ENCODE data around the gene LIPH. TPM values are rescaled to one million over a fixed set of nuclear protein-coding genes. Genes with fewer than 3 reads are reported as not detected.

The LIPH gene
- total and polyA plus RNA-seq, 2 of the 8 experiments (the other 6 are each of a cell fraction or from before 2014, with no cell fraction given) = 0.08 TPM; not detected in 1

- no peaks in the 10 kb centered on the region for H3K27me3 ChIP-seq (replicated peaks in 1 of 4; ENCODE audit: control insufficient read depth in 3 of 4, extremely low read depth in 1 of 4, insufficient read depth in 3 of 4, low read length in 3 of 4)
- H4K5ac ChIP-seq (ENCODE audit: insufficient read length, low read depth, low read length) = no peak overlapping the region
- H3K4ac ChIP-seq (replicated peaks; ENCODE audit: insufficient read length, low read depth, low read length) = no peak overlapping the region
- H3K56ac ChIP-seq (replicated peaks; ENCODE audit: insufficient read length, low read depth, low read length) = no peak overlapping the region
- H2BK120ac ChIP-seq (replicated peaks; ENCODE audit: low read depth, low read length) = no peak overlapping the region
- H2BK12ac ChIP-seq (ENCODE audit: low read depth, low read length) = no peak overlapping the region
- no peak overlapping the region for H2BK5ac ChIP-seq (ENCODE audit: low read depth, low read length)
- no peak overlapping the region for H2BK15ac ChIP-seq (ENCODE audit: low read length)
- H3K4me1 ChIP-seq (replicated peaks in 1 of 4; ENCODE audit: control insufficient read depth in 3 of 4, insufficient read depth in 4 of 4, low read length in 3 of 4) = no peaks in the 10 kb centered on the region
- POLR2A ChIA-PET (ENCODE audit: partially characterized antibody) = interaction anchor here (0.5 kb wide), 1 partner anchor 83 kb away, joined by 3 read pairs; no protein-coding TSS in a partner anchor
- no peaks in the 10 kb centered on the region for H3K36me3 ChIP-seq (ENCODE audit: control insufficient read depth in 2 of 4, insufficient read depth in 4 of 4, low read length in 3 of 4)
- FAIRE-seq (no peak), DNase-seq (ENCODE audit: low read depth in 1 of 2, low spot score in 2 of 2) (no peak)
- no peak overlapping the region for H4K8ac ChIP-seq (ENCODE audit: extremely low read depth, insufficient read depth, low read length)
- no peak overlapping the region for H3K9ac ChIP-seq (replicated peaks in 1 of 4; ENCODE audit: extremely low read depth in 1 of 4, low read depth in 3 of 4, low read length in 3 of 4)
- TF ChIP-seq SP4 (IDR thresholded peaks at IDR 0.05; ENCODE audit: low read length) (no peak), GABPA (IDR thresholded peaks at IDR 0.05; ENCODE audit: borderline replicate concordance, insufficient read depth, low read length) (no peak), CTBP2 (IDR thresholded peaks at IDR 0.05; ENCODE audit: borderline replicate concordance, insufficient read depth, insufficient read length, low read length) (no peak), CREB1 (IDR thresholded peaks at IDR 0.05) (no peak), EZH2 (IDR thresholded peaks at IDR 0.05; ENCODE audit: low read depth, low read length, severe bottlenecking) (no peak), CHD2 (IDR thresholded peaks at IDR 0.05; ENCODE audit: low read length) (no peak), NANOG (IDR thresholded peaks at IDR 0.05; ENCODE audit: insufficient read depth, low read depth, low read length, poor library complexity, severe bottlenecking) (no peak), KDM1A (IDR thresholded peaks at IDR 0.05; ENCODE audit: borderline replicate concordance, low read length) (no peak), BRCA1 (IDR thresholded peaks at IDR 0.05; ENCODE audit: low read depth, low read length) (no peak), JUN (IDR thresholded peaks at IDR 0.05; ENCODE audit: low read depth, low read length) (no peak), FOSL1 (IDR thresholded peaks at IDR 0.05; ENCODE audit: insufficient read depth, low read depth, low read length) (no peak)
- H2AK5ac ChIP-seq (ENCODE audit: low read depth, low read length) = no peak overlapping the region
- H3K23ac ChIP-seq (ENCODE audit: insufficient read length) = no peak overlapping the region
- no peaks in the 10 kb centered on the region for H3K79me2 ChIP-seq (ENCODE audit: control insufficient read depth in 1 of 2, insufficient read depth in 2 of 2, low read length in 2 of 2)
- H4K20me1 ChIP-seq (replicated peaks in 1 of 2; ENCODE audit: control insufficient read depth in 1 of 2, insufficient read depth in 2 of 2, low read length in 2 of 2) = no peaks in the 10 kb centered on the region
- 68% methylated on average over 5 of the region's 5 CpGs; no CpG with 5 or more reads in 1 of the 2 experiments for WGBS, 2 experiments (ENCODE audit: extremely low coverage in 1 of 2, insufficient coverage in 1 of 2, insufficient read length in 1 of 2, insufficient replicate concordance in 2 of 2, low coverage in 1 of 2, low lambda C conversion rate in 2 of 2, missing lambda C conversion rate in 1 of 2)
- H3K4me3 ChIP-seq (ENCODE audit: extremely low read depth in 1 of 4, insufficient read depth in 2 of 4, low read depth in 3 of 4, low read length in 4 of 4) = no peak overlapping the region
- H3K23me2 ChIP-seq (ENCODE audit: low read depth, low read length) = no peaks in the 10 kb centered on the region
- no peak overlapping the region for H3K18ac ChIP-seq (ENCODE audit: extremely low read depth, low read length)
- H3K79me1 ChIP-seq (ENCODE audit: low read depth, low read length) = no peaks in the 10 kb centered on the region
- CTCF ChIA-PET (ENCODE audit: partially characterized antibody) = interaction anchor here (1.8 kb wide), 1 partner anchor 27 kb away, joined by 7 read pairs; no protein-coding TSS in a partner anchor
- H2AFZ ChIP-seq (ENCODE audit: low read length) = no peak overlapping the region
- no peak overlapping the region for H3K14ac ChIP-seq (ENCODE audit: insufficient read length)
- H4K91ac ChIP-seq (replicated peaks; ENCODE audit: insufficient read length, low read length) = no peak overlapping the region
- no peak overlapping the region for H3K27ac ChIP-seq (ENCODE audit: low read depth, low read length)
- no peak overlapping the region for H3K4me2 ChIP-seq (ENCODE audit: insufficient read depth in 1 of 2, low read depth in 2 of 2, low read length in 2 of 2)
- no peaks in the 10 kb centered on the region for H3K9me3 ChIP-seq (ENCODE audit: insufficient read depth in 2 of 2, low read depth in 1 of 2, low read length in 1 of 2)
- H2BK20ac ChIP-seq (ENCODE audit: low read length) = no peak overlapping the region
Observed at GRCh38 chr3:185532901-185533300, 19.5 kb downstream of the LIPH start.

Measured in H1 (cell line).